GM21576 (cell line): Measurements from ENCODE around the gene NFKB1.

Experiments
- ATAC-seq: cut with Tn5 transposase; IDR thresholded peaks from one replicate; pipeline ENCODE4 v1.9.1; 2021; ENCODE audit warnings: mild to moderate bottlenecking, moderate library complexity; ENCODE audit not compliant: unreplicated experiment

The NFKB1 gene

DNA sequence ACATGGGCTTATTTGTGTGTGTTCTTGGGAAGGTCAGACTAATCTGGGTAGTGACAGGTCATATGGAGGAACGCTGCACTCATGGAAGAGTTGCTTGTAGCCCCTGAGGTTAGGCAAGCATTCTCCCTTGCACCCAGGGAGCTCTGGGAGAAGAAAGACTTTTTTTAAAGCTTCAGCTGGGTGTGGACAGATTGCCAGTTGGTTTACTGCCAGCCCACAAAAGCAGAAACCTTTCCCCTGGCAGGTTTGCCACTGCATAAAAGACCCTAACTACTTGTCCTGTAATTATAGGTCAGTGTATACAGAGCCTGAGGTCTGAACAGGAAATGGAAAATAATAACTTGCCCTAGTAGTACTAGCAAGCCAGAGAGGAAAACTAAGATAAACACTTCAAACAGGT lies 7.4 kb upstream of the NFKB1 start:
- ATAC-seq: no peak

GRCh38 chr4:102494603-102495002 lies 6.6 kb upstream of the NFKB1 start:
- ATAC-seq: no peak

- ATAC-seq: no peak
These were observed 3.2 kb upstream of the NFKB1 start for GRCh38 chr4:102497986-102498385.

DNA sequence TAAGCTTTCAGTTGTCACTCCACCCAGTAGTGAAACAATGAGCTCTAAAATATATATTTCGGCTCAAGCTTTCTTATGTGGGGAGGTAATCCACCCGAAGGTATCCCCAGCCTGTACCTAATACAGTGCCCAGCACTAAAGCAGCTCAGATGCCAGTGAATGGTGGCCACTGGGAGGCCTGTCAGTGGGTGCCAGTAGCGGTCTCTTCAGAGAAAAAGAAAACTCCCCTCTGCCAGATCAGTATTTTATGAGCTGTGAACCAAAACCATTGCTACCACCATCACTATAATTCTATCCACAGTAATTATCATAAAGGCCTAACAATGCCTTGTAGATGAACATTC lies 835 bp upstream of the NFKB1 start:
- peak; percentile 26 for ATAC-seq

- peak; percentile 22 for ATAC-seq
These were observed 213 bp downstream of the NFKB1 start for GRCh38 chr4:102501447-102501696.

DNA sequence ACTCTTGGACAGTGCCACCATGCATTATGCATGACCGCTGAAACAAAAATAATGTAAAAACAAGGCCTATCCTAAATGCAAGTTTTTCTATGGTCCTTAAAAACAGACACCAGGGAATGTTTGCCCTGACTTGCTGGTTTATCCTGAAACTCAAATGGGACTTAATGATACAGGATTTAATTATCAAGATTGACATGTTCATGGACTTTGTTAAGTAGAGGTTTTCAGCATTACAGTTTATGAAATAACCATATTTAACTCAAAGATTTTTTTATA lies 1.3 kb downstream of the NFKB1 start:
- ATAC-seq: no peak

GRCh38 chr4:102503301-102503746 lies 2.2 kb downstream of the NFKB1 start:
- no peak for ATAC-seq

- no peak for ATAC-seq
These were observed 3.0 kb downstream of the NFKB1 start for GRCh38 chr4:102503831-102504786.

DNA sequence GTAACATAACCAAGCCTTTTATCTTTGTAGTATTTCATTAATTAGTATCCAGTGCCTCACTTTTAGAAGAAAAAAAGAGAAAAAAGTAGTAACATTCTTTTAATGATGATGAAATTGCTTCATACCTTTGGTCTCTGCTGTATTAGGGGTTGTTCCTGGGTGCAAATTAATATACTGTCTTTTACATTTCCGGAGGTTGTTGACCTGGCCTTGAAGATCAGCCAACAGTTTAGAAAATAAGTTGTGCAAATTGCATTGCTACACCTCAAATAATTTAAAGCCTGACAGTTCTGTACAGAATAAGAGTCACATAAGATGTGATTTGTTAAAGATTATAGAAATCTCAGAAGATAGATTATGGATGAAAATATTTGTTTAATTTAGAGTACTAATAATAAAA lies 3.8 kb downstream of the NFKB1 start:
- no peak for ATAC-seq

DNA sequence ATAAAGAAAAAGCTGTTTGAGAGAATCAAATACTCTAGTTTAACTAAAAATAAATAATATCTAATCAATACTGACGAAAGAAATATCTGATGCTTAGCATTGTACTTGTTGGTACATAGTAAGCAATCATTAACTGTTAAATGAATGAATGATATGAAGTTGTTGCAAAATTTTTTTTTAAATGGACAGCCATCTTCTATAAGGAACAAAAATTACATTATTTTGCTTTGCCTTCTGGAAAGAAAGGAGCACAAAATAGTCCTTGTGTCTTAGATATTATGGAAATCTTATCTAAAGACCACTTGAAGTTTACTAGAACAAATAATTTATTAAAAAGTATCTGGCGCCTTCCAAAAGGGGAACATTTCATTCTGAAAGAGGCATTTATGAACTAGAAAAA lies 4.5 kb downstream of the NFKB1 start:
- ATAC-seq: no peak

DNA sequence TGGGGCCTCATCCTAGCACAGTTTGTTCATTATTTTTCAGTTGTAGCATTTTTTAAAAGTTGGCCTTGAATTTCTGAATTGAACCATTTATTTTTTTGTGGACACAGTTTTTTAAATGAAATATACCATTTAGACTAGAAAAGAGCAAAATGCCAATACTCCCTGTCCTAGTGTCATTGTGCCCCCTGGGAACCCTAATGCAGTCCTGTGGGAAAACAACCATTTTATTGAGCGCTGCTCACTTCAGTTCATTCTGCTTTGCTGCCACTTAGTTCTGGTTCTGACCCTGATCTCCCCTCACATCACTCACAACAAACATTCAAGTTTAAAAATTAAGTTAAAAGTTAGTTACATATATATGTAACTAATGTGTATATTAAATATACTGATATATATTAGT lies 5.4 kb downstream of the NFKB1 start:
- no peak for ATAC-seq

DNA sequence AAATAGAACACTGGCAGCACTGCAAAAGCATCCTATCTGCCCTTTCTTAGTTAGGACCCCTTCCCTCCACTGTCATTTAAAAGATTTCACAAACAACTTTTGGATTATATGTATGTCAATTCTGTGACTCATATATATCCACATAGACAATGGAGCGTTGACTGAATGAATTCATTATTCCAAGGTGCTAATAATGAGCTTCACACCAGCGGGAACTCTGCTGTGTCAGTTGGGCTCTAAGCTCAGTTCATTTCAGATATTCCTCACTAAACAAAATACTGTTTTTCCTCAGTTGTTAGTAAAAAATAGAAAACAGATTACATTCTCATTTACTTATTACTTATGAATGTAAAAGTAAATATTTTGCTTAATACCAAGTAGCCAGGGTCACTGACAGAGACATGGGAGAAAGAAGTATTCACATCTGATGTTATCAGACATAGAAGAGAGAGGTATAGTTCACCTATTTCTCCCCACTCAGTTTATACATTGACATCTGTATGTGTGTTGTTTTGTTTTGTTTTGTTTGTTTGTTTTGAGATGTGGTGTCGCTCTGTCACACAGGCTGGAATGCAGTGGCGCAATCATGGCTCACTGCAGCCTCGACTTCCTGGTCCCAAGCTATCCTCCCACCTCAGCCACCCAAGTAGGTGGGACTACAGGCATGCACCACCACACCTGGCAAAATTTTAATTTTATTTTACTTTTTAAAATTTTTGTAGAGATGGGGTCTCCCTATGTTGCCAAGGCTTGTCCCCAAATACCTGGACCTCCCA lies 10.9 kb downstream of the NFKB1 start:
- no peak for ATAC-seq

GRCh38 chr4:102514298-102514964 lies 13.3 kb downstream of the NFKB1 start:
- ATAC-seq: no peak

DNA sequence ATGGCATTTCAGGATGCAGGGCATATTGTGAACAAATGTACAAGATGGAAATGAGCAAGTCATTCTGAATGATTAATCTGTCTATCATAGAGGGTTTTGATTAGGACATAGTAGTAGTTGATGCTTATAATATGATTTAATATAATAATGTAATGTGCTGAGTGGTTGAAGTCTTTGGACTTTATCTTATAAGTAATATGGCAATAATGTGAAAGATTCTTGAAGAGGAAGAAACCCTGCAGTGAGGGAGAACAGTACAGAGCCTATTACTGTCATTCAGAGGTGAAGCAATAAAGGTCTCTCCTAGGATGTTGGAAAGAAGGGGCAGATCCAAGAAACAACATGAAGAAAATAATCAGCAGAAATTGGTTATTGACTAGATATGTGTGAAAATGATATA lies 16.6 kb downstream of the NFKB1 start:
- no peak for ATAC-seq

- ATAC-seq: no peak
These were observed 17.6 kb downstream of the NFKB1 start for GRCh38 chr4:102518703-102519131.

DNA sequence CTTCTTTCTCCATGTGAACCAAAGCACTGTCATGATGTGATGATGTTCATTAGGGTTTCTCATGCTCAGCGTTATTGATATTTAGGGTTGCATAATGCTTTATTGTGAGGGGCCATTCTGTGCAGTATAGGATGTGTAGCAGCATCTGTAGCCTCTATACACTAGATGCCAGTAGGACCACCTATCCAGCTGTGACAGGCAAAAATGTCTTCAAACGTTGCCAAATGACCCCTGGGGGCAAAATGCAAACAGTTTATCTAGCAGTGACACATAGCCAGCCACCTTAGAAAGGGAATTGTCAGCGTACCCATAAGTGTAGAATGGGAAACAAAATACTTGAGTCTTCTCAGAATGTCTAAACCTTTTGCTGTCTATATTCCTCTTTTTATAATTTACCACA lies 18.8 kb downstream of the NFKB1 start:
- no peak for ATAC-seq

- ATAC-seq: no peak
These were observed 20.4 kb downstream of the NFKB1 start for GRCh38 chr4:102521570-102521969.

DNA sequence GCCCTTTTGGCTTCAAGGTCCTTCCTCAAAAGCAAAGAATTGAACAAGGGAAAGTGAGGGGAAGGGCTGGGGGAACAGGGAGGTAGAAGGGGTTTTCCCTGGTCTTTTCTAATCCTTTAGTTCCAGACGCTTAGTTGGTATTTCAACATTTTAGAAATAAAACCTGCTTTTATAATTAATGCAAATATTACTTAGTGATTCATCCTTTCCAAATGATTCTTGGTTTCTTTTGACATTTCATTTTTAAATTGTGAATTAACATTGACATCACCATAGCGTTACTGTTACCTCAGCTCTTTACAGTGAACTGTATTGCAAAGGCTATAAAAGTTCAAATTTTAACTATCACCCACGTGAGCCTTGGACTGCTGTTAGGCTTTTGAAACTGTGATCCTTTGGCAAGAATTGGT lies 20.9 kb downstream of the NFKB1 start:
- no peak for ATAC-seq

GRCh38 chr4:102524691-102525090 lies 23.5 kb downstream of the NFKB1 start:
- no peak for ATAC-seq

DNA sequence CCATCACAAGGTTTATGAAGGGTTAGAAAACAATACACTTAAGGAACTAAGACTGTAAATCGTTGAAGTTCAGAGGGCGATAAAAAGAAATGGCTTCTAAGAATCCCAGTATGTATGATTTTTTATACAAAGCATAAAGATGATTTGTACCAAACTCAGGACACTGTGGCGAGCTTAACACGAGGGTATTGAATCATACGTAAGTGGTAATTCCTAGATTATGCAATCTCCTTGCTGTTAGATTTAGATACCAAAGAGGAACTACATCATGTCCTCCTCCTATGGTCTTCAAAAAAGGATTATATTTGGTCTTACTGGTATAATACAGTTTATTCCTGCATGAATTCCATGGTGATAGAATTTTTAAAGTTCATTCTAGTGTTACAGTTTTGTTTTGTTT lies 23.9 kb downstream of the NFKB1 start:
- no peak for ATAC-seq

DNA sequence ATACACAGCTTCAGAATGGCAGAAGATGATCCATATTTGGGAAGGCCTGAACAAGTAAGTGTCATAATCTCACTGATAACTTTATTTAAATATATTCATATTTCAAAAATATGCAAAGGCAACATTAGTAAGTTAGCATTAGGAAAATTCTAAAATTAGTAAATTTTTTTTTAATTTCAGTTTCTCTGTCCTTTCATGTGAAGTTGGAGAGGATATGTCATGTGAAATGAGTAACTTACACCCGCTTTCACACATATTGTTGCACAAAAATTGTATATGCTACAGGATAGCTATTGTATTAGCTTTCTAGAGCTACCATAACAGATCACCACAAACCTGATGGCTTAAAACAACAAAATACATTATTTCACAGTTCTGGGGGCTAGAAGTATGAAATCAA lies 24.3 kb downstream of the NFKB1 start:
- no peak for ATAC-seq

DNA sequence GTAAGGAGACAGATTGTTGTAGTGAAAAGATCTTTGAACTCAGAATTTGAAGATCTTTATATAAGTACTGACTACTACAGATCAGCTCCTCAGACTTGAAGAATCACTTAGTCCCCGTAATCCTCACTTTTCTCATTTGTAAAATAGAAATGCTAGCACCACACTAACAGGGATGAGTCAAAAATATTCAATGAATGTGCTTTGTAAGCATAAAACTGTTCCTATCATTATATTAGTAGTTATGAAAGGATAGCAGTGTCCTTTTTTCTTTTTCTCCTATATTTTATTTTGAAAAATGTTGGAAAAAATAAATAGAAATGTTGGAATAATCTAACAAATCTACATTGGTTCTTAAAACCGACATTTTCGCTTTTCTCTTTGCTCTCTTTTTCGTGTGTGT lies 25.4 kb downstream of the NFKB1 start:
- ATAC-seq: no peak
